HG02642 (cell line): ENCODE results near the gene SPAG16.
A peak's percentile ranks its signal among the peaks of the same experiment; 100 is the strongest.
"Not testable (repeated sequence)": the region's sequence is repeated elsewhere in the genome, so short reads cannot be mapped to it uniquely, and the experiment has no call there.

Source experiments
- ATAC-seq: cut with Tn5 transposase; IDR thresholded peaks from one replicate; pipeline ENCODE4 v1.9.1; 2021; ENCODE audit warnings: mild to moderate bottlenecking; ENCODE audit not compliant: unreplicated experiment, poor library complexity

SPAG16 gene

DNA sequence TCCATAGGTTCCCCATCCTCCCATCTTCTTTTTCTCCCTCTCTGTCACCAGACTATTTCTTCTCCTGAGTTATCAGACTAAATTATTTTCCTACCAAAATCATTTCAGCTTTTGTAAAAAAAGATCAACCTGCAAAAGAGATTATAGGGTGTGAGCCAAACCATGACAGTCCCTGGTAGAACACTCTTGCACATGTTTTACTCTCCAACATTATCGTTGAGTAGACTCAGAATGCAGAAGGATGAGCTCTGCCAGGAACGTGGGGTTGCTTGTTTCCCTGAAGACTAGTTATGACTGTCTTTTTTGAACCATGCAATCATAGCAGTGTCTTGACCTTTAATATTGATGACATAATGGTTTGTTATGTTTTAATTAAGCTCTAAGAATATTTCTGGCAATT is 766.5 kb downstream of the SPAG16 start:
- no peak for ATAC-seq

DNA sequence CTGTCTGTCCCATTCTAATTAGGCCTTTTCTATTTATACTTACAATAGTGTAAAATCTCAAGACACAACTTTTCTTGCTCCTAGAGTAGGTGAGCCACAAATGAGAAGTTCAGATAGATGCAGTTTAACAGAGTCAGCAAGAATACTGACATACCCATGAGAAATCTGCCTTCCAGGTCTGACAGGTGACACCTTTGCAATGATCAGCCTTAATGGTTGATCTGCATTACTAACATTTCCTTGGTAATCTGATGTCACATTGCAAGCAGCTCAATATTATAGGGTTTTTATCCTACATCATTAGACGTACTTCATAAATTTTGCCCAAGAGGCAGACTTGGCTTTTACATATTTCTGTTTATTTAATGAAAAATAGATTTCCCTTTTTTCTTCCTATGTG is 767.3 kb downstream of the SPAG16 start:
- no peak for ATAC-seq

GRCh38 chr2:214052235-214052634 is 768.0 kb downstream of the SPAG16 start:
- ATAC-seq = no peak

GRCh38 chr2:214057986-214058385 is 773.7 kb downstream of the SPAG16 start:
- ATAC-seq = no peak

GRCh38 chr2:214062279-214062678 is 778.0 kb downstream of the SPAG16 start:
- not testable (repeated sequence) for ATAC-seq

DNA sequence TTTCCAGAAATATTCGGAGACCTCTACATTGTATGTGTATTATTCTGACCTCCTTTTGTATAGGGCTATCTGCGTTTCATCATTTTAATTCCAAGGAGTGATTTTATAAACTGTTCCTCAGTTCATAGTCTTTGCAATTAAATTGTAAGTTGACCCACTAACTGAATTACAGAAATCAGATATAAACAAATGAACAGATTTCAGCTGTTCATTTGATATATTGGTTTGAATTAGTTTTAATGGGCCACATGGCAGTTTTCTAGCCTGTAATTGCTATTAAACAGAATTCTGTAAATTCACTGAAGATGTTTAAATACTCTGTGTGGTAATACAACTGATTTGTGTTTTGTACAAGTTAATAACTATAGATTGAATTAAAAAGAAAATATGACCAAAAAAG is 780.2 kb downstream of the SPAG16 start:
- no peak for ATAC-seq

- ATAC-seq = no peak
Observed at GRCh38 chr2:214066862-214067261, 782.6 kb downstream of the SPAG16 start.

GRCh38 chr2:214069254-214069653 is 785.0 kb downstream of the SPAG16 start:
- ATAC-seq = peak; percentile 75

- no peak for ATAC-seq
Observed at GRCh38 chr2:214075456-214075855, 791.2 kb downstream of the SPAG16 start.

- ATAC-seq = peak; percentile 55
Observed at GRCh38 chr2:214076527-214076926, 792.3 kb downstream of the SPAG16 start.

DNA sequence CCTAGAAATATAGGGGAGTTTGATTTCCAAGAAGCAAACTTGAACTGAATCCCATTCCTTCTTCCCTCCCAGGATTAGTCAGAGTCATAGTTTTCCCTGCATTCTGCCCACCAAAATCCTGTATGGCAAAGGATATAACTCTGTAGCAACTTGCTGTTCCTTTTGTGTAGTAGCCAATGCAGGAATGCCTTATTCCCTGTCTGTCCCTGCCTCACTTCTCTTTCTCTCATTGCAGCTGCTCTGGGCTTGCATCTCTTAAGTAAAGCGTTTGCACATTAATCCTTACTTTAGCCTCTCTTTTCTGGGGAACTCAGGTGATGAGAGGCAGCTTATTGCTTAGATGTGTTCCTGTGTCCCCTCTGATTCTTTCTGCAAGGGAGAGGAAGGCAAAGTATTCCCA is 793.5 kb downstream of the SPAG16 start:
- no peak for ATAC-seq

- no peak for ATAC-seq
Observed at GRCh38 chr2:214079032-214079431, 794.8 kb downstream of the SPAG16 start.

- no peak for ATAC-seq
Observed at GRCh38 chr2:214088536-214088935, 804.3 kb downstream of the SPAG16 start.

- no peak for ATAC-seq
Observed at GRCh38 chr2:214096208-214096715, 812.0 kb downstream of the SPAG16 start.

DNA sequence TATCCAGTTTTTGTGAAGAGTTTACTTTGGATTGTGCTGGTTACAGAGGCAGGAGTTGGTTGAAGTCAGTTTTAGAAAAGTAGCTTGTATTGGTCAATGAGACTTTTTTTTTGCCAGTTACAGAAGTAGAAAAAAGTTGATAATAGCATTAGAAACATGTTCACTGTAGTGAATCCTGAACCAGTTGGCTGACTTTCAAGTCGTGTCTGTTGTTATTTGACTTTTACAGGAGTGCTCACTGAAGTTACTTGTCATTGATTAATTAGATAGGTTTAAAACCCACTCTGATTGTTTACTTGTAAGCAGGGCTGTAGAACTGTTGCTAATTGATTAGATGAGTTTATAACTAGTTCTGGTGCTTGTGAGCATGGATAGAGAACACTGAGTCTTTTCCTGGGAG is 814.5 kb downstream of the SPAG16 start:
- no peak for ATAC-seq

DNA sequence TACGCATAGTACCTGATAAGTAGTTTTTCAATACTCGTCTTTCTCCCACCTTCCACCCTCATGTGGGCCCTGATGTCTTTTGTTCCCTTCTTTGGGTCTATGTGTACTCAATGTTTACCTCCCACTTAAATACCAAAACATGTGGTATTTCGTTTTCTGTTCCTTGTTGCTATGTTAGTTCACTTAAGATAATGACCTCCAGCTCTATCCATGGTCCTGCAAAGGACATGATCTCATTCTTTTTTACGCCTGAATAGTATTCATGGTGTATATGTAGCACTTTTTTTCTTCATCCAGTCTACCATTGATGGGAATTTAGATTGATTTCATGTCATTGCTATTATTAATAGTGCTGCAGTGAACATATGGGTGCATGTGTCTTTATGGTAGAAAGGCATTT is 816.2 kb downstream of the SPAG16 start:
- ATAC-seq = no peak

GRCh38 chr2:214103276-214104001 is 819.2 kb downstream of the SPAG16 start:
- no peak for ATAC-seq

- no peak for ATAC-seq
Observed at GRCh38 chr2:214104219-214104618, 820.0 kb downstream of the SPAG16 start.

GRCh38 chr2:214104967-214105366 is 820.7 kb downstream of the SPAG16 start:
- ATAC-seq = no peak

GRCh38 chr2:214107726-214108125 is 823.5 kb downstream of the SPAG16 start:
- ATAC-seq = no peak

DNA sequence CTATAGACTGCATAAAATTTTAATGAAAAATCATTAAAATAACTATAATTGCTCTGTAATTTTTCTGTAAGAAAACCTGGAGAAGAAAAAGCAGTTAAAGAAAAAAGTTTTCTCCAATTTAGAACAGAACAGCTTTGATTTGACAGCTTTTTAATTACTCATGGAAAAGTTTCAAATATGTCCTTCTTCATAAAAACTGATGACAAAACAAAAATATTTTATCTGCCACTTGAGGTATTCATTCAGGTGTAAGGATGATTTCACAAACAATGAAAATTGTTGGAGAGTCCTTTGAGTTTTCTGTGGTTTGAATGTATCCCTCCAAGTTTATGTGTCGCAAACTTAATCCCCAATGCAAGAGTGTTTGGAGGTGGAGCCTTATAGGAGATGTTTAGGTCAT is 824.3 kb downstream of the SPAG16 start:
- no peak for ATAC-seq

DNA sequence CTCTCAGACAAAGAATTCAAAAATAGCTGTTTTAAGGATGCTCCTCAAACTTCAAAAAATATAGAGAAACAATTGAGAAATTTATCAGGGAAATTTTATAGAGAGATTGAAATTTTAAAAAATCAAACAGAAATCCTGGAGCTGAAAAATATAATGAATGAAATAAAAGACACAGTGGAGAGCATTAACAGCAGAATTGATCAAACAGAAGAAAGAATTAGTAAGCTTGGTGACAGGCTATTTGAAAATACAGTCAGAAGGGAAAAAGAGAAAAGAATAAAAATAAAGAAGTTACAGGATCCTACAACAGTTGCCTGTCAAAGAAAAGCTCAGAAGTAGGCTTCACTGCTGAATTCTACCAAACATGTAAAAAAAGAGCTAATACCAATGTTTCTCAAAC is 832.8 kb downstream of the SPAG16 start:
- no peak for ATAC-seq
